GM21529 (cell line): ENCODE results near the gene NAT16.
"Not testable (repeated sequence)": the region's sequence is repeated elsewhere in the genome, so short reads cannot be mapped to it uniquely, and the experiment has no call there.

Experiments used
- ATAC-seq: cut with Tn5 transposase; IDR thresholded peaks from one replicate; pipeline ENCODE4 v1.9.1; 2021; ENCODE audit not compliant: unreplicated experiment

NAT16 gene

DNA sequence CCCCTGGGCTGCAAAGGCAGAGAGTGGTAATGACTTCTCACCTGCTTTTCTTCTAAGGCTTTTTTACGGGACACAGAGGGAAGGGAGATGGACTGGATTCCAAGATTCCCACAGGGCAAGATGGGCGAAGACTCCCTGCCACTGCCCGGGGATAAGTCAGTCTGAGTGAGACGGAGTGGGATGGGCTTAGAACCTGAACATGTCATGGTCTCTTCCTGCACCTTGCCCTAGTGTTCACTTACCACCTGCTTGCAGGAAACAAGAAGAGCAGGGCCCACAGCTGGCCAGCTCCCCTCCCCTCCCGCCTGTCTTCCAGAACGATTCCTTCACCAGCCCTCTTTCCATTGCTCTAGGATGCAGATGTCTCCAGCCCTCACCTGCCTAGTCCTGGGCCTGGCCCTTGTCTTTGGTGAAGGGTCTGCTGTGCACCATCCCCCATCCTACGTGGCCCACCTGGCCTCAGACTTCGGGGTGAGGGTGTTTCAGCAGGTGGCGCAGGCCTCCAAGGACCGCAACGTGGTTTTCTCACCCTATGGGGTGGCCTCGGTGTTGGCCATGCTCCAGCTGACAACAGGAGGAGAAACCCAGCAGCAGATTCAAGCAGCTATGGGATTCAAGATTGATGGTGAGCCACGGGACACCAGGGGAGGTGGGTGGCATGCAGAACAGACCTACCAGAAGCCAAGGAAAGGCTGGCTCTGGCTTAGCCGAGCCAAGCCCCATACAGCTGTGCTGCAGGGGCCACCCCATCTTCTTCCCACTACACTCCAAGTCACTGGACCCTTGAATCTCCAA, 51.9 kb downstream of the NAT16 start:
- ATAC-seq: no peak

DNA sequence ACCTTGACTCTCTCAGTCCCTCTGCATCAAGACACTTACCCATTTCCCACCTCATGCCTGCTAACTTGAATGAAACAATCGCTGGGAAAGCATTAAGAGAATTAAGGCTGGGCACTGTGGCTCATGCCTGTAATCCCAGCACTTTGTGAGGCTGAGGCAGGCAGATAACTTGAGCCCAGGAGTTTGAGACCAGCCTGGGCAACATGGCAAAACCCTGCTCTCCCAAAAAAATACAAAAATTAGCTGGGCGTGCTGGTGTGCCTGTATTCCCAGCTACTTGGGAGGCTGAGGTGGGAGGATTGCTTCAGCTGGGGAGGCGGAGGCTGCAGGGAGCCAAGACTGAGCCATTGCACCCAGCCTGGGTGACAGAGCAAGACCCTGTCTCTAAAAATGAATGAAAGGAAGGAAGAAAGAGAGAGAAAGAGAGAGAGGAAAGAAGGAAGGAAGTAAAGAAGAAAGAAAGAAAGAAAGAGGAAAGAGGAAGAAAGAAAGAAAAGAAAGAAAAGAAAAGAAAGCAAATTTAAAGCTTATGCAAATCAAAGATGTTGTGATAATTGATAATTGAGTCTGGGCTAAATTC, 52.5 kb downstream of the NAT16 start:
- no peak for ATAC-seq

DNA sequence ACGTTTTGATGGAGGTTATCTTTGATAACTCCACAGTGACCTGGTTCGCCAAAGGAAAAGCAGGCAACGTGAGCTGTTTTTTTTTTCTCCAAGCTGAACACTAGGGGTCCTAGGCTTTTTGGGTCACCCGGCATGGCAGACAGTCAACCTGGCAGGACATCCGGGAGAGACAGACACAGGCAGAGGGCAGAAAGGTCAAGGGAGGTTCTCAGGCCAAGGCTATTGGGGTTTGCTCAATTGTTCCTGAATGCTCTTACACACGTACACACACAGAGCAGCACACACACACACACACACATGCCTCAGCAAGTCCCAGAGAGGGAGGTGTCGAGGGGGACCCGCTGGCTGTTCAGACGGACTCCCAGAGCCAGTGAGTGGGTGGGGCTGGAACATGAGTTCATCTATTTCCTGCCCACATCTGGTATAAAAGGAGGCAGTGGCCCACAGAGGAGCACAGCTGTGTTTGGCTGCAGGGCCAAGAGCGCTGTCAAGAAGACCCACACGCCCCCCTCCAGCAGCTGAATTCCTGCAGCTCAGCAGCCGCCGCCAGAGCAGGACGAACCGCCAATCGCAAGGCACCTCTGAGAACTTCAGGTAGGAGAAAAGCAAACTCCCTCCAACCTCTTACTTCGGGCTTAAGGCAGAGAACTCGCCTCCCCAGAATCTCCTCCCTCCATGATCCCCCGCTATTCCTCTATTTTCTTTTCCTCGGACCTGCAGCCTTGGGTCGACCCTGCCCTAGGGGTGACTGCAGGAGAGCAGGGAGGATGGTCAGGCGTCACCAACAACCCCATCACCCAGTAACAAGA, 53.2 kb downstream of the NAT16 start, which contains the start of gene SERPINE1:
TSS of gene SERPINE1 (plus strand) at position 454 of the 809 bp plus-strand sequence. CDS start 1,290 bp downstream, outside the sequence.
- peak; percentile 44 for ATAC-seq

DNA sequence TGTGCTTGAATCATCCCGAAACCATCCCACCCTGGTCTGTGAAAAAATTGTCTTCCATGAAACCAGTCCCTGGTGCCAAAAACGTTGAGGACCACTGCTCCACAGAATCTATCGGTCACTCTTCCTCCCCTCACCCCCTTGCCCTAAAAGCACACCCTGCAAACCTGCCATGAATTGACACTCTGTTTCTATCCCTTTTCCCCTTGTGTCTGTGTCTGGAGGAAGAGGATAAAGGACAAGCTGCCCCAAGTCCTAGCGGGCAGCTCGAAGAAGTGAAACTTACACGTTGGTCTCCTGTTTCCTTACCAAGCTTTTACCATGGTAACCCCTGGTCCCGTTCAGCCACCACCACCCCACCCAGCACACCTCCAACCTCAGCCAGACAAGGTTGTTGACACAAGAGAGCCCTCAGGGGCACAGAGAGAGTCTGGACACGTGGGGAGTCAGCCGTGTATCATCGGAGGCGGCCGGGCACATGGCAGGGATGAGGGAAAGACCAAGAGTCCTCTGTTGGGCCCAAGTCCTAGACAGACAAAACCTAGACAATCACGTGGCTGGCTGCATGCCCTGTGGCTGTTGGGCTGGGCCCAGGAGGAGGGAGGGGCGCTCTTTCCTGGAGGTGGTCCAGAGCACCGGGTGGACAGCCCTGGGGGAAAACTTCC, 54.0 kb downstream of the NAT16 start:
- peak; percentile 67 for ATAC-seq

DNA sequence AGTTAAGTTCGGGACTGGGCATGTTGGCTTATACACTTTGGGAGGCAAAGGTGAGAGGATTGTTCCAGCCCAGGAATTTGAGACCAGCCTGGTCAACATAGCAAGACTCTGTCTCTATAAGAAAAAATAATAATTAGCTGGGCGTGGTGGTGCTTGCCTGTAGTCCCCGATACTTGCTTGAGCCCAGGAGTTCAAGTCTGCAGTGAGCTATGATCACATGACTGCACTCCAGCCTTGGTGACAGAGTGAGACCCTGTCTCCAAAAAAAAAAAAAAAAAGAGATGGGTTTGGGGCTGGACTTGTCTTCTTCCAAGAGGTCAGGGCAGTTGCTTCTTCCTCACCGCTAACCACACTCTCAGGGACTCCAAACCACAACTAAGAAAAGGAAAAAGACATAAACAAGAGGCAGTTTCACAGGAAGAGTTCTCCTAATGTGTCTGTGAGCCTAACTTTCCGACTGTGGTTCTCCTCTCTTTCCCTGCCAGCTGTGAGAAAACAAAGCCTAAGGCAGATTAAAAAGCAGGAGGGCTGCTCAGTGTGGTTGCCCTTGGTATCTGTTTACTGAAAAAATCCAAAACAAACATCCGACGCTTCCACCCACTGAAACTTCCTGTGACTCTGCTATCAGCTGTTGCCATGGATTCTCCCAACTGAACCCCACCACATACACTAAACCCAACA, 55.6 kb downstream of the NAT16 start:
- ATAC-seq: no peak

DNA sequence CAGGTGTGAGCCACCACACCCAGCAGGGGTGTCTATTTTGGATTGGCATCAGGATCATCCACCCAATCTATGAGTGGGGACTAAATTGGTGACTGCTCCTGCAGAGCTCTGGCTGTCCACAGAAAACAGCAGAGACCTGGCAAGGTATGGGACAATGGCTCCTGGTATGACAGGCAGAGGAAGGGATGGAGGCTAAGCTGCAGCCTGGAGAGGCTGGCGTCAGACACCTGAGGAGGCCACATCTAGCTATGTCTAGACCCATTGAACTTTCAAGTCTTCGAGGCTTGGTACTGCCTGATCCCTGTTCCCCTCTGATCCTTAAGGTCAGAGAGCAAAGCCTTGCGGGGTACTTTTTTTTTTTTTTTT, 56.4 kb downstream of the NAT16 start:
- no peak for ATAC-seq

DNA sequence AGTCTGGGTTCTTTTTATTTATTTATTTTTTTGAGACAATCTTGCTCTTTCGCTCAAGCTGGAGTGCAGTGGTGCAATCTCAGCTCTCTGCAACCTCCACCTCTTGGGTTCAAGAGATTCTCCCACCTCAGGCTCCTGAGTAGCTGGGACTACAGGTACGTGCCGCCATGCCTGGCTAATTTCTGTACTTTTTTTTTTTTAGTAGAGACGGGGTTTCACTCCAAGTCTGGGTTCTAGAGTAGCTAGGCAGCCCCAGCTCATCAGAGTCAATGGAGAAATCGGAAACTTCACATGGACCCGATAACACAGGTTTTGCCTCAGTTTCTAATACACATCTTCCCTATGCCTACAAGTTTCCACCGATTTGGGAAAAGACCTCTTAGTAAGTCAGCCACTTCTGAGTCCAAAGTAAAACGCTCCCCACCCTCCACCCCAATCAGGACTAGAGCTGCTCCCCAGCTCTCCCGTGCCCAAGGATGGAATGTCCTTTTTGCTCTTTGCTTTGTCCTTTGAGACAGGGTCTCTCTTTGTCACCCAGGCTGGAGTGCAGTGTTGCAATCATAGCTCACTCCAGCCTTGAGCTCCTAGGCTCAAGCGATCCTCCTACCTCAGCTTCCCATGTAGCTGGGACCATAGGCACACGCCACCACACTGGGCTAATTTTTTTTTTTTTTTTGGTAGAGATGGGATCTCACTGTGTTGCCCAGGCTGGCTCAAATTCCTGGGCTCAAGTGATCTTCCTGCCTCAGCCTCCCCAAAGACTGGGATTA, 57.0 kb downstream of the NAT16 start:
- ATAC-seq: no peak

DNA sequence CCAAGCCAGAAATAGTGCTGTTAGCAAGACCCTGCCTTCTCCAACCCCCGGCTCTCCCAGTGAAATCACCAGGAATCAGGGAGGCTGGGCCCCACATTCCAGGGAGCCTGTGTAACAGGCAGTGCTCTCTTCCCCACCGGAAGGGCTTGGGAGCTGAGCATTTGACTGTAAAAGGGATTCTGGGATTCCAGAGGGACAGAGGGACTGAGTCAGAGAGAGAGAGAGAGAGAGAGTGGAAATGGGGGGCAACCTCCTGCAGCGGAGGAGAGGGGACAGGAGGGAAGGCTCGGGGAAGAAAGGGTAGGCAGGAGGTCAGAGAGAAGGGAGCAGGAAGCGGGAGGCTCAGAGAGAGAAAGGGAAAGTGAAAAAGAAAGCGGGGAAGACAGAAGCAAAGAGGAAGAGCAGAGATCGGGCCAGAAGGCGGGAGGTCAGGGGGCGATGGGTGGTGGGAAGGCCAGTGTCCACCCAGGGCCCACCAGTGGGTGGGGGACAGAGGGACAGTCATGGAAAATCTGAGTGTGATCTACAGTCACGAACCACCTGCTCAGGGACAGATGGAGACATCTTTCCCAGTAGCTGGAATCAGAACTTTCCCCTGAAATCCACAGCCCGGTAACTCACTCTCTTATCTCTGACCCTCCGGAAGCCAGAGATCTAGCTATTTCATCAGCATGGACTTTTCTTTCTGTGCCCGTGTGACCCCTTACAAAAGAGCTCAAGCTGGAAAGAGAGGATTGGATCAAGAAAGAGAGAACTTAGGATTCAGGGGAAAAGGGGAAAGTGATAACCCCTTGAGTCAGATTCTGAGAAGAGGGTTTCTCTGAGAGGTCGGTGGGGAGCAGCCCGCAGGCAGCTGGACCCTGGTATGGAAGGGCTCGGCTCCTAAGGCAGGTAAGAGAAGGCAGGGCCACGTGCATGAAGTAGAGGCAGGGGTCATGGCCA, 57.8 kb downstream of the NAT16 start:
- ATAC-seq: no peak

DNA sequence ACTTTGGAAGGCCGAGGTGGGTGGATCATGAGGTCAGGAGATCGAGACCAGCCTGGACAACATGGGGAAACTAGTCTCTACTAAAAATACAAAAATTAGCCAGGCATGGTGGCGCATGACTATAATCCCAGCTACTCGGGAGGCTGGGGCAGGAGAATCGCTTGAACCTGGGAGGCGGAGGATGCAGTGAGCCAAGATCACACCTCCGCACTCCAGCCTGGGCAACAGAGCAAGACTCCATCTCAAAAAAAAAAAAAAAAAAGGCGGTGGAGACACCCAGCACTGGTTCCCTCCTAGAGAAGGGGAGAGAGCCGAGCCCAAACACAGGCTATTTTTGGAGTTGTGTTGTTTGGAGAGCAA, 58.5 kb downstream of the NAT16 start:
- ATAC-seq: not testable (repeated sequence)
